Hepatocyte (in vitro differentiated cells): Measurements from ENCODE around the gene RAN.

ENCODE experiments used
- EZH2 ChIP-seq: fragments of 200-600 bp; sonication (generic); IDR thresholded peaks from 2 replicates; pipeline ENCODE4 v1.6.1; 2016; ENCODE audit warnings: antibody characterized with exemption, mild to moderate bottlenecking, borderline replicate concordance
- EZH2phosphoT487 ChIP-seq: fragments of 200-600 bp; sonication (generic); IDR thresholded peaks from one replicate; pipeline ENCODE4 v1.6.1; 2018; ENCODE audit warnings: antibody characterized with exemption, mild to moderate bottlenecking, low read depth, moderate library complexity; ENCODE audit not compliant: unreplicated experiment, severe bottlenecking
- TF ChIP-seq, protein P1 (sequence below): fragments of 200-600 bp; sonication (generic); IDR thresholded peaks from 2 replicates; pipeline ENCODE4 v1.5.1; 2016; ENCODE audit warnings: antibody characterized with exemption, mild to moderate bottlenecking; ENCODE audit not compliant: poor library complexity

DNA sequence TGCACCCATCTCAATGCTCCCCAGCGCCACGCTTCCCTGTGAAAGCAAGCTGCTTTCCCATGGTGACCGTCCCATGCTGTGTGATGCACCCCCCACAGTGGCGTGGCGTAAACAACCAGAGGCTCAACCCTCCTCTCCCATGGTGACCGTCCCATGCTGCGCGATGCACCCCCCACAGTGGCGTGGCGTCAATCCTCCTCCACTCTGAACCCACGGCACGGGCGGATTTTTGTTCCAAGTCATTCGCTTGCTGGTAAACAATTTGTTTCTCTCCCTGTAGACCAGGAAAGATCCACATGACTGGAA, 41.7 kb upstream of the RAN start:
- TF ChIP-seq, protein P1, sequence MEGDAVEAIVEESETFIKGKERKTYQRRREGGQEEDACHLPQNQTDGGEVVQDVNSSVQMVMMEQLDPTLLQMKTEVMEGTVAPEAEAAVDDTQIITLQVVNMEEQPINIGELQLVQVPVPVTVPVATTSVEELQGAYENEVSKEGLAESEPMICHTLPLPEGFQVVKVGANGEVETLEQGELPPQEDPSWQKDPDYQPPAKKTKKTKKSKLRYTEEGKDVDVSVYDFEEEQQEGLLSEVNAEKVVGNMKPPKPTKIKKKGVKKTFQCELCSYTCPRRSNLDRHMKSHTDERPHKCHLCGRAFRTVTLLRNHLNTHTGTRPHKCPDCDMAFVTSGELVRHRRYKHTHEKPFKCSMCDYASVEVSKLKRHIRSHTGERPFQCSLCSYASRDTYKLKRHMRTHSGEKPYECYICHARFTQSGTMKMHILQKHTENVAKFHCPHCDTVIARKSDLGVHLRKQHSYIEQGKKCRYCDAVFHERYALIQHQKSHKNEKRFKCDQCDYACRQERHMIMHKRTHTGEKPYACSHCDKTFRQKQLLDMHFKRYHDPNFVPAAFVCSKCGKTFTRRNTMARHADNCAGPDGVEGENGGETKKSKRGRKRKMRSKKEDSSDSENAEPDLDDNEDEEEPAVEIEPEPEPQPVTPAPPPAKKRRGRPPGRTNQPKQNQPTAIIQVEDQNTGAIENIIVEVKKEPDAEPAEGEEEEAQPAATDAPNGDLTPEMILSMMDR = no peak
- TF ChIP-seq EZH2 (no peak), EZH2phosphoT487 (no peak)
